ENCODE measurements around the gene OR6J1. TPM values are rescaled to one million over a fixed set of nuclear protein-coding genes. Genes with fewer than 3 reads are reported as not detected.
A peak's percentile ranks its signal among the peaks of the same experiment; 100 is the strongest.

The OR6J1 gene
- total and polyA plus RNA-seq, 2 of the 13 experiments (the other 11 are each of a cell fraction or from before 2014, with no cell fraction given), result not detected

DNA sequence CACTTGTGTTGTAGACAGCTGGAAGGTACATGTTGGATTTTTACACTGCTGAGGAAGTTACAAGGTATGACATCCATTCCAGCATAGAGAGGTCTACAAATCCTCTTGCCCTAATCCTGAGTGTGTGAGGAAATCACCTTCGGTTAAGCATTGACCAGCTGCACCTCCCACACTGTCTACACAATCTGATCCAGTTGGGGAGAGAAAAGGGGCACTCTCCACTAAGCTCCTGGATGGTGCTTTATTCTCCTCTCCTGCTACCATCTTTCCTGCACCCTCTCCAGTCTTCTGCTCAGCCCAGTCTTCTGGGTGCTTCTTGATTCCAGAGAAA, at the start of gene OR6J1 (continued):
- TF ChIP-seq TEAD3 (CRISPR knock-in tag; optimal IDR thresholded peaks at IDR 0.05; ENCODE audit: borderline replicate concordance), result peak; percentile 25
- TF ChIP-seq EP300 (IDR thresholded peaks at IDR 0.05; ENCODE audit: low read depth in 2 of 2, low read length in 2 of 2), result no peak
- TF ChIP-seq EP300 (CRISPR knock-in tag; IDR thresholded peaks at IDR 0.05; ENCODE audit: borderline replicate concordance), result 0 out of 2 replicates have a peak, but pooled peaks have one; percentile 12
- 0 out of 2 replicates have a peak, but pooled peaks have one; percentile 10 for TF ChIP-seq BRD4 (CRISPR knock-in tag; IDR thresholded peaks at IDR 0.05)
- TF ChIP-seq ZNF260 (CRISPR knock-in tag; IDR thresholded peaks at IDR 0.05; ENCODE audit: borderline replicate concordance, low read depth), result no peak
- no peak for TF ChIP-seq MED8 (CRISPR knock-in tag; IDR thresholded peaks at IDR 0.05; ENCODE audit: insufficient replicate concordance)
- TF ChIP-seq, protein P1, sequence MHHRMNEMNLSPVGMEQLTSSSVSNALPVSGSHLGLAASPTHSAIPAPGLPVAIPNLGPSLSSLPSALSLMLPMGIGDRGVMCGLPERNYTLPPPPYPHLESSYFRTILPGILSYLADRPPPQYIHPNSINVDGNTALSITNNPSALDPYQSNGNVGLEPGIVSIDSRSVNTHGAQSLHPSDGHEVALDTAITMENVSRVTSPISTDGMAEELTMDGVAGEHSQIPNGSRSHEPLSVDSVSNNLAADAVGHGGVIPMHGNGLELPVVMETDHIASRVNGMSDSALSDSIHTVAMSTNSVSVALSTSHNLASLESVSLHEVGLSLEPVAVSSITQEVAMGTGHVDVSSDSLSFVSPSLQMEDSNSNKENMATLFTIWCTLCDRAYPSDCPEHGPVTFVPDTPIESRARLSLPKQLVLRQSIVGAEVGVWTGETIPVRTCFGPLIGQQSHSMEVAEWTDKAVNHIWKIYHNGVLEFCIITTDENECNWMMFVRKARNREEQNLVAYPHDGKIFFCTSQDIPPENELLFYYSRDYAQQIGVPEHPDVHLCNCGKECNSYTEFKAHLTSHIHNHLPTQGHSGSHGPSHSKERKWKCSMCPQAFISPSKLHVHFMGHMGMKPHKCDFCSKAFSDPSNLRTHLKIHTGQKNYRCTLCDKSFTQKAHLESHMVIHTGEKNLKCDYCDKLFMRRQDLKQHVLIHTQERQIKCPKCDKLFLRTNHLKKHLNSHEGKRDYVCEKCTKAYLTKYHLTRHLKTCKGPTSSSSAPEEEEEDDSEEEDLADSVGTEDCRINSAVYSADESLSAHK (CRISPR knock-in tag; IDR thresholded peaks at IDR 0.05; ENCODE audit: borderline replicate concordance), result no peak
- no peak for TF ChIP-seq MZF1 (CRISPR knock-in tag; IDR thresholded peaks at IDR 0.05; ENCODE audit: borderline replicate concordance)
- peak; percentile 83; the same call in 1 of the 2 replicates for TF ChIP-seq ZNF780A (CRISPR knock-in tag; IDR thresholded peaks at IDR 0.05)
- TF ChIP-seq ZNF160 (CRISPR knock-in tag; IDR thresholded peaks at IDR 0.05), result no peak

DNA sequence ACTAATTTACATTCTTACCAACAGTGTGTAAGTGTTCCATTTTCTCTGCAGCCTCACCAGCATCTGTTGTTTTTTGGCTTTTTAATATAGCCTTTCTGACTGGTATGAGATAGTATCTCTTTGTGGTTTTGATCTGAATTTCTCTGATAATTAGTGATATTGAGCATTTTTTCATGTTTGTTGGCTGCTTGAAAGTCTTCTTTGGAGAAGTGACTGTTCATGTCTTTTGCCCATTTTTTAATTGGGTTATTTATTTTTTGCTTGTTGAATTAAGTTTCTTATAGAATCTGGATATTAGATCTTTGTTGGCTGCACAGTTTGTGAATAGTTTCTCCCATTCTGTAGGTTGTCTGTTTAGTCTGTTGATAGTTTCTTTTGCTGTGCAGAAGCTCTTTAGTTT, 48.0 kb upstream of the OR6J1 start:
- CTCF ChIA-PET (ENCODE audit: low intra/inter-chr PET ratio, low total read pairs), result no interaction called here
- no peak for TF ChIP-seq ZBTB21 (CRISPR knock-in tag; IDR thresholded peaks at IDR 0.05)
- TF ChIP-seq SUZ12 (IDR thresholded peaks at IDR 0.05; ENCODE audit: low read depth, low read length), result no peak
- TF ChIP-seq ZNF879 (CRISPR knock-in tag; IDR thresholded peaks at IDR 0.05), result no peak
- no peak for TF ChIP-seq ZNF235 (CRISPR knock-in tag; IDR thresholded peaks at IDR 0.05; ENCODE audit: borderline replicate concordance)
- no peak for TF ChIP-seq ZNF670 (CRISPR knock-in tag; IDR thresholded peaks at IDR 0.05; ENCODE audit: borderline replicate concordance)
- no peak for TF ChIP-seq SMARCE1 (IDR thresholded peaks at IDR 0.05; ENCODE audit: borderline replicate concordance)
- no peak for TF ChIP-seq ZNF253 (CRISPR knock-in tag; IDR thresholded peaks at IDR 0.05; ENCODE audit: borderline replicate concordance)
- TF ChIP-seq ETV6 (CRISPR knock-in tag; conservative IDR thresholded peaks at IDR 0.05), result no peak
- Histone ChIP-seq H2AFZ (ENCODE audit: low read length) (no peak overlapping the region), H3K36me3 (replicated peaks in 1 of 2; ENCODE audit: control insufficient read depth in 1 of 2, insufficient read depth in 2 of 2, low read length in 2 of 2) (no peaks in the 10 kb centered on the region), H3K9ac (ENCODE audit: insufficient read depth, low read depth, low read length) (no peak overlapping the region), H4K20me1 (ENCODE audit: insufficient read depth, low read length) (no peaks in the 10 kb centered on the region), H3K4me3 (replicated peaks in 1 of 3; ENCODE audit: insufficient read depth in 1 of 3, low read depth in 2 of 3, low read length in 3 of 3) (no peak overlapping the region), H3K9me3 (ENCODE audit: low read length) (peaks cover 4% of the 10 kb centered on the region), H3K4me1 (ENCODE audit: insufficient read depth, low read length) (peaks cover 21% of the 10 kb centered on the region; the same call in 1 of the 2 replicates), H3K27me3 (ENCODE audit: control insufficient read depth in 1 of 2, insufficient read depth in 2 of 2, low read length in 2 of 2) (0 out of 5 replicates have a peak, but pooled peaks cover 0 to 4% of the 10 kb centered on the region in 2 experiments), H3K79me2 (ENCODE audit: insufficient read depth, low read length) (no peaks in the 10 kb centered on the region), H3K27ac (ENCODE audit: extremely low read length, insufficient read depth, low read length) (no peak overlapping the region), H3K4me2 (ENCODE audit: low read depth, low read length) (no peak overlapping the region)
- ATAC-seq (no peak), FAIRE-seq (no peak), DNase-seq (ENCODE audit: low spot score) (no peak)
- BruUV-seq (replicated peaks), result no TSS peak
- in situ Hi-C loops (cut with HindIII; ENCODE audit: extremely low pct_ligation_motif_present, low pct_unique_long_range_greater_than_20kb), result no loop called here
- POLR2A ChIA-PET, result no interaction called here
- intact Hi-C loops (cut with micrococcal nuclease; ENCODE audit: unreplicated experiment), result no loop called here
